Epithelial cell of esophagus (primary cell): Measurements from ENCODE around the gene RTF2.
A peak's percentile ranks its signal among the peaks of the same experiment; 100 is the strongest.

Experiments
- DNase-seq: peaks from one replicate; pipeline ENCODE4 v3.0.0; 2010; ENCODE audit warnings: low read depth
- H3K4me3 ChIP-seq: 2 replicates; pipeline ENCODE4 v1.5.1; 2011; ENCODE audit warnings: mild to moderate bottlenecking, low read length, control low read depth
- TF ChIP-seq, protein P1 (sequence below): IDR thresholded peaks from 2 replicates; pipeline ENCODE4 v1.5.1; 2011; ENCODE audit warnings: low read depth, mild to moderate bottlenecking, low read length, control low read depth, inconsistent platforms; ENCODE audit not compliant: insufficient read depth; ENCODE audit errors: missing control alignments

The RTF2 gene

DNA sequence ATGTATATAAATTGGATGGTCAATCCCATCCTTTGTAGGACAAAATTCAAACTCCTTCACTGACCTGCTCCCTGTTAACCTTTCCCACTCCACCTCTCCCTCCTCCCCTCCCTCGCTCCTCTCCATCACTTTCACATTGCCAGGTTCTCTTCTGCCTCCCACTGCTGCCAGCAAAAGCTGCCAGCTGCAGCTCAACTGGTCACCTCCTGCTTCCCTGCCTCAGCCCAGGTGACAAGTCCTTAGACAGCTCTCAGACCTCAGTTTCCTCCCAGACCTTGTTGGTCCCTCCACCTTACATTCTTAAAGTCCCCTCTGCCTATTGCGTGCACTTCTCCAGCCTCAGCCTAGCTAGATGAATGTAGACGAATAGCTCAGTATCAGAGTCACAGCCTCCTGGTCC is 23.3 kb upstream of the RTF2 start:
- no peak overlapping the region for H3K4me3 ChIP-seq
- TF ChIP-seq, protein P1, sequence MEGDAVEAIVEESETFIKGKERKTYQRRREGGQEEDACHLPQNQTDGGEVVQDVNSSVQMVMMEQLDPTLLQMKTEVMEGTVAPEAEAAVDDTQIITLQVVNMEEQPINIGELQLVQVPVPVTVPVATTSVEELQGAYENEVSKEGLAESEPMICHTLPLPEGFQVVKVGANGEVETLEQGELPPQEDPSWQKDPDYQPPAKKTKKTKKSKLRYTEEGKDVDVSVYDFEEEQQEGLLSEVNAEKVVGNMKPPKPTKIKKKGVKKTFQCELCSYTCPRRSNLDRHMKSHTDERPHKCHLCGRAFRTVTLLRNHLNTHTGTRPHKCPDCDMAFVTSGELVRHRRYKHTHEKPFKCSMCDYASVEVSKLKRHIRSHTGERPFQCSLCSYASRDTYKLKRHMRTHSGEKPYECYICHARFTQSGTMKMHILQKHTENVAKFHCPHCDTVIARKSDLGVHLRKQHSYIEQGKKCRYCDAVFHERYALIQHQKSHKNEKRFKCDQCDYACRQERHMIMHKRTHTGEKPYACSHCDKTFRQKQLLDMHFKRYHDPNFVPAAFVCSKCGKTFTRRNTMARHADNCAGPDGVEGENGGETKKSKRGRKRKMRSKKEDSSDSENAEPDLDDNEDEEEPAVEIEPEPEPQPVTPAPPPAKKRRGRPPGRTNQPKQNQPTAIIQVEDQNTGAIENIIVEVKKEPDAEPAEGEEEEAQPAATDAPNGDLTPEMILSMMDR: no peak
- DNase-seq: no peak

DNA sequence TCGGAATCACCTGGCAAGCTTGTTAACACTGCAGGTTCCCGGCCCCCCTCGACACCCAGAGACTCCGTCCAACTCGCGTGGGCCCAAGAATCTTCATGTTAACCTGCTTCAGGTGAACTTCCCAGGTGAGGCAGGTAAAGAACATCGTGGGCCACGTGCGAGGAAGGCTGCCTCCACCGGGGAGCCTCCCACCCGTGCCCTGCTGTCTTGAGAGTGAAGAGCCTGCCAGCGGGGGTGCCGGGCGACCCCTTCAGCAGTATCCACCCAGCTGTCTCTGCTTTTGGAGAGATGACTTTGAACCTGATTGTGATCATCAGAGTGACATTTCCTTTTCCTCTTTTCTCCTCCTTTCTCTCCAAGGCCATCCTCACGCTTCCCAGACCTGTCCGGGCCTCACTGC is 22.9 kb upstream of the RTF2 start:
- DNase-seq: no peak
- H3K4me3 ChIP-seq: no peak overlapping the region
- TF ChIP-seq, protein P1: no peak

DNA sequence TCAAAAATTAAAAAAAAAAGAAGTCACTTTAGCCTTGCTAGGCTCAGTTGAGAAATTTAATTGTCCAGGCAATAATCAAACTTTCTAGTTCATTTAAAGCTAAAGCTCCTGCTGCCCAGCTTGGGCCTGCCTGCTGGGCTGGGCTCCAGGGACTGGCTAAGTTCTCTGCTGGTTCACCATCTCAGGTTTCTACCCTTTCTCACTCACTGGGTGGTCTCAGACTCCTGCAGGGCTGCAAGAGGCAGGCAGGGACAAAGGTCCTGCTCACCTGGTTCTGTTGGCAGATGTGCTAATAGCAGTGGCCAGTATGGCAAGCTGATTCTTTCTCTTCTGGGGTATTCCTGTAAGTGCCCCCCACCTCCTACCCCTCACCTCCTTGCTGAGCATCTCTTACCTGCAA is 21.2 kb upstream of the RTF2 start:
- H3K4me3 ChIP-seq: no peak overlapping the region
- TF ChIP-seq, protein P1: no peak
- DNase-seq: no peak

DNA sequence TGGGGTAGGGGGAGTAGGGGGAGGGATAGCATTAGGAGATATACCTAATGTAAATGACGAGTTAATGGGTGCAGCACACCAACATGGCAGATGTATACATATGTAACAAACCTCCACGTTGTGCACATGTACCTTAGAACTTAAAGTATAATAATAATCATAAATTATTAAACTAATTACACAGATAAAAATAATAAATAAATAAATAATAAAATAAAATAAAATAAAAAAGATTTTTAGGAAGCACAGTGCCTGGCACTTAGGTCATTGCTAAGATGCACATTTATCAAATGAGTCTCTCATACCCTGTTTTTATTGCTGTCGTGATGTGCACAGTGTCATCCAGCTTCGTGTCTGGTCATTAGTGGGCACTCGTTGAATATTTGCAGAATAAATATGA is 19.0 kb upstream of the RTF2 start:
- TF ChIP-seq, protein P1: no peak
- no peak for DNase-seq
- no peak overlapping the region for H3K4me3 ChIP-seq

DNA sequence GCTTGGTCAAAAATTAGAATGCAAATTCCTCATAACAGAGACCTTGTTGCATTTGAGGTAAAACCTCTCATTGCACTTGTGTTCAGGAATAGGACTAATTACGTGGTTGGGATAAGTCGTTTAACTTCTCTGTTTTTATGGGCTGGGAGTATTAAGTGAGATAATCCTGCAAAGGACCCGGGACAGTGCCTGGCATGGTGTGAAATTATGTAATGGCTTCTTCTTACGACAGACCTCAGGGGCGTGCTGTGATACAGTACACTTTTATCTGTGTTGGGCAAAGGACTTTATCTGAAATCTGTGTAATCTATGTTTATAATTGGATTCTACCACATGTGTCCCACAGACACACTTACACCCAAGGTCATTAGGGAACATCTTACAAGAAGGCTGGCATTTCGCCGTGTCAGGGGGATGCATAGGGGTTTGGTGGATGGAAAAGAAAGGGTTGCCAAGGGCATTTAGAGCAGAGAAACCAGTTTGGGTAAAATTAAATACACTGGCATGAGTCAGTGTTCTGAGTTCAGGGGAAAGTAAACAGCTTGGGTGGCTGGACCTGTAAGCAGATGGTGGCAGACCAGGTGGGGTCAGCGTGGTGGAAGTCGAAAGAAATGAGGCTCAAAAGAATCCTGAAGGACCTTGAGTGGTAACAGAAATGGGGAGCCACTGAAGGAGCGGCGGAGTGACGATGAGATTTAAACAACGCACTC is 17.2 kb upstream of the RTF2 start:
- DNase-seq: peak; percentile 22
- H3K4me3 ChIP-seq: no peak overlapping the region
- TF ChIP-seq, protein P1: no peak

DNA sequence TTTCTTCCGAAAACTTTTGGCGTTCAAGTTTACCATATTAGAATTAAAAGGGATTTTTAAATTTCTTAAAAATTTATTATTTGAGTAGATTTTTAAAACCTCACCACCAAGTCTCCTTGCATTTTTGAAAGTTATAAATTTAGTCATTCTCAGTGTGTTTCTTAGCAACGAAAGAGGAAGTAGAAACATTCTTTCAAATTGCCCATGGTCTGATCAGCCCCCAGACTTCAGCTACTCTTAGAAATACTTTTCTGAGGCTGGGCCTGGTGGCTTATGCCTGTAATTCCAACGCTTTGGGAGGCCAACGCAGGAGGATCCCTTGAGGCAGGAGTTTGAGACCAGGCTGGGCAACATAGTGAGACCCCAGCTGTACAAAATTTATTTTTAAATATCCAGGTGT is 15.1 kb upstream of the RTF2 start:
- TF ChIP-seq, protein P1: no peak
- DNase-seq: no peak
- no peak overlapping the region for H3K4me3 ChIP-seq

DNA sequence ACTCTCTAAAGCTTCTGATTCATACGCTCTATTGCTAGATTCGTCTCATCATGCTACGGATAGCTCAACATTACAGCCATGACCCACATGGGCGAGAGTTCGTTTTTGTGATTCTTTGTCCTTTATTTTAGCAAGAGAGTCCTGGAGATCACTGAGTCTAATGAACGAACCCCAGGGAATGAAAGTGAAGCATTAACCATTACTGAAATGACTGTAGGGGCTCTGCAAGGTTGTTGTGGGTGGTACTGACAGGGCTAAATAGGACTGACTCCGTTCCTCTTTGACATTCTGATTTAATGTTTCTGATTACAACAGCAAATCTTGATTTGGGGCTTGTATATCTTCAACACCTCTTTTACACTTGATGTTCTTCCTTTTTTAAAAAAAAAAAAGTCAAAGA is 13.7 kb upstream of the RTF2 start:
- DNase-seq: no peak
- TF ChIP-seq, protein P1: no peak
- no peak overlapping the region for H3K4me3 ChIP-seq
